Measurements from ENCODE around the gene ZNF654.

Gene ZNF654

GRCh38 chr3:88030210-88030609 is 28.8 kb upstream of the ZNF654 start:
- DNase-seq (ENCODE audit: extremely low read depth, low read depth): no peak
- no peak for TF ChIP-seq CTCF (IDR thresholded peaks at IDR 0.05; ENCODE audit: low read depth, low read length)

- no peak for TF ChIP-seq CTCF (IDR thresholded peaks at IDR 0.05; ENCODE audit: low read depth, low read length)
- DNase-seq (ENCODE audit: extremely low read depth, low read depth): no peak
Observed at GRCh38 chr3:88031642-88032077, 27.4 kb upstream of the ZNF654 start.

GRCh38 chr3:88032245-88032644 is 26.8 kb upstream of the ZNF654 start:
- no peak for DNase-seq (ENCODE audit: extremely low read depth, low read depth)
- no peak for TF ChIP-seq CTCF (IDR thresholded peaks at IDR 0.05; ENCODE audit: low read depth, low read length)

GRCh38 chr3:88033079-88033478 is 26.0 kb upstream of the ZNF654 start:
- DNase-seq (ENCODE audit: extremely low read depth, low read depth): no peak
- TF ChIP-seq CTCF (IDR thresholded peaks at IDR 0.05; ENCODE audit: low read depth, low read length): no peak

- no peak for TF ChIP-seq CTCF (IDR thresholded peaks at IDR 0.05; ENCODE audit: low read depth, low read length)
- DNase-seq (ENCODE audit: extremely low read depth, low read depth): no peak
Observed at GRCh38 chr3:88033808-88034207, 25.2 kb upstream of the ZNF654 start.

- no peak for TF ChIP-seq CTCF (IDR thresholded peaks at IDR 0.05; ENCODE audit: low read depth, low read length)
Observed at GRCh38 chr3:88034491-88035275, 24.4 kb upstream of the ZNF654 start.

GRCh38 chr3:88036221-88036620 is 22.8 kb upstream of the ZNF654 start:
- no peak for DNase-seq (ENCODE audit: extremely low read depth, low read depth)
- TF ChIP-seq CTCF (IDR thresholded peaks at IDR 0.05; ENCODE audit: low read depth, low read length): no peak

More at GRCh38 chr3:88034491-88035275, 24.4 kb upstream of the ZNF654 start:
- no peak for DNase-seq (ENCODE audit: extremely low read depth, low read depth)

All from AG09319 (cell line).